T-helper 1 cell treated with Interleukin-12 subunit alpha and Interleukin-12 subunit beta and Interleukin-4 antibody, amounts not matched to agents 30 ng/mL and 1 ng/mL, for 36 hours (primary cell): ENCODE measurements around the gene RBP3. TPM values are rescaled to one million over a fixed set of nuclear protein-coding genes. Genes with fewer than 3 reads are reported as not detected.

ENCODE experiments used
- intact Hi-C: fragments of 100-400 bp; cut with micrococcal nuclease; formaldehyde crosslinking; loops from one replicate; pipeline ENCODE4 v1.15.1; 2024
- total RNA-seq: library from RNA; stranded (reverse); gene quantifications from 2 replicates; pipeline ENCODE4 v1.2.3, GENCODE V29; 2022

RBP3 gene
- total RNA-seq: not detected in 2 replicates

DNA sequence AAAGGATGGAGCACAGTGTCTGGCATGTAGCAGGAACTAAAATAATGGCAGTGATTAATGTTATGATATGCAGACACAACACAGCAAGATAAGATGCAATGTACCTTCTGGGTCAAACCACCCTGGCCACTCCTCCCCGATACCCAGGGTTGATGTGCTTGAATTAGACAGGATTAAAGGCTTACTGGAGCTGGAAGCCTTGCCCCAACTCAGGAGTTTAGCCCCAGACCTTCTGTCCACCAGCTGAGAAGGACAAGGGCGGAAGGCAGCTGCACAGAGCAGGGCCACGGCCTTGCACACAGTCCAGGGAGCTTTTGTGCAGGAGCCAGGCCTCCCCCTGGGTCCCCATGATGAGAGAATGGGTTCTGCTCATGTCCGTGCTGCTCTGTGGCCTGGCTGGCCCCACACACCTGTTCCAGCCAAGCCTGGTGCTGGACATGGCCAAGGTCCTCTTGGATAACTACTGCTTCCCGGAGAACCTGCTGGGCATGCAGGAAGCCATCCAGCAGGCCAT is at the start of gene RBP3:
TSS of gene RBP3 (plus strand) at position 226 of the 514 bp plus-strand sequence. CDS start at position 348, 122 bp downstream.
- intact Hi-C loops: no loop called here

DNA sequence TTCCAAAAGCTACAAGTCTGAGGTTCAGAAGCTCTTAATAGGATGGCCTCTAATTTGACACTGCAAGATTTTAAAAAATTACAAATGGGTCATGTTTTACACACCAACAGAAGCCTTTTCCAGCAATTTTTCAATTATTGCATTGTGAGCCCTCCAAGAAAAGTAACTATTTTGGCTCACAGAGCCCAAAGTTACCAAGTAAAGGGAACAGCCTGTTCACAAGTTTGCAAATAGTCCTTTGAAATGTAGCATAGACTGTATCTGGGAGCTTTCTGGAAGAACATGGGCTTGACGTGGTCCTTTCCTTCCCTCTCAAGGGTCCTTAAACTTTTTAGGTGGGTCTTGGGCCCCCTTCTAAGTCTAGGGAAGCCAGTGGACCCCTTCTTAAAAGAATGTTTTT is 49.4 kb upstream of the RBP3 start:
- intact Hi-C loops: no loop called here

GRCh38 chr10:47299611-47300428 is 48.3 kb upstream of the RBP3 start, which contains the start of gene GDF10:
GDF10 (plus strand) TSS chr10:47300197; CDS start chr10:47300652, 455 bp downstream.
- intact Hi-C loops: no loop called here

DNA sequence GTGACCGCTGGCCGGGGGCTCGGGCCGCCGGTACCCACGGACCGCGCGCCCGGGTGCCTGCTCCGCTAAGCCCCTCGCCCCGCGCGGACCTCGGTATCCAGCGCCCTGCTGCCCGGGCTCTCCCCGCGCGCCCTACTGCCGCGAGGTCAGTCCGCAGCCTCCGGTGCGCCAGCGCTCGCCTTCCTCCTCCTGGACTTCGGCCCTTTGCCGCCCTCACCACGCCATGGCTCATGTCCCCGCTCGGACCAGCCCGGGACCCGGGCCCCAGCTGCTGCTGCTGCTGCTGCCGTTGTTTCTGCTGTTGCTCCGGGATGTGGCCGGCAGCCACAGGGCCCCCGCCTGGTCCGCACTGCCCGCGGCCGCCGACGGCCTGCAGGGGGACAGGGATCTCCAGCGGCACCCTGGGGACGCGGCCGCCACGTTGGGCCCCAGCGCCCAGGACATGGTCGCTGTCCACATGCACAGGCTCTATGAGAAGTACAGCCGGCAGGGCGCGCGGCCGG is 47.7 kb upstream of the RBP3 start:
- intact Hi-C loops: no loop called here

DNA sequence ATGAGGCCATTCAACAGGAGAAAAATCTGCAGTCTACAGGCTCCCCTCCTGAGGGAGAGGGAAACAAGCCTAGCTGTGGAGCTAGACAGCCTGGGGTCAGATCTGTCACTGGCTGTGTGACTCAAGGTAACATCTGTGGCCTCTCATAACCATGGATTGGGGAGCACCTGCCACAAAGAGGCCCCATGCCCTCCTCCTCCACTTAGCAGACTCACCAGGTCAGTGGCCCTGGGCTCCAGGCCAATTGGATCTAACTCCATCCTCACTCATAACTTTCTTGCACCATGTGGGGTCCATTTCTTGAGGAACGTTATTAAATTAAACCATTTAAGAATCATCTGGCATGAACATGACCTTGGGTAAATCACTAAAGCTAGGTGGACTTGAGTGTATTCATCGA is 46.3 kb upstream of the RBP3 start:
- intact Hi-C loops: no loop called here

DNA sequence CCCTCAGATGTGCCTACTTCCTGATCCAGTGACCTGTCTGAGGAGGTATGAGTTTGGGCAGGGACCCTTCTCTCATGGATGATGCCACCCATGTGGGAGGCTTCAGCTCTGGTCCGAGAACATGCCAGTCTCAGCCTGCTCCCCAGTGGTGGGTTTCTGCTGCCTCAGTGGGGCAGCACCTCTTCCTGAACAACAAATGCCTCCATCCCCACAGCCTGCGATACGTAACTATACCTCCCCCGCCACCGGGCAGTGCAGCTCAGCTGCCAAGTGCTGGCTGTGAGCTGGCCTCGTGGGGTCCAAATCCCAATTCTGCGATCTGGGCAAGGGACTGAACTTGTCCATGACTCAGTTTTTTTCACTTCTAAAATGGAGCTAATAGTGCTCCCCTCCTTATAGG is 45.1 kb upstream of the RBP3 start:
- intact Hi-C loops: no loop called here

DNA sequence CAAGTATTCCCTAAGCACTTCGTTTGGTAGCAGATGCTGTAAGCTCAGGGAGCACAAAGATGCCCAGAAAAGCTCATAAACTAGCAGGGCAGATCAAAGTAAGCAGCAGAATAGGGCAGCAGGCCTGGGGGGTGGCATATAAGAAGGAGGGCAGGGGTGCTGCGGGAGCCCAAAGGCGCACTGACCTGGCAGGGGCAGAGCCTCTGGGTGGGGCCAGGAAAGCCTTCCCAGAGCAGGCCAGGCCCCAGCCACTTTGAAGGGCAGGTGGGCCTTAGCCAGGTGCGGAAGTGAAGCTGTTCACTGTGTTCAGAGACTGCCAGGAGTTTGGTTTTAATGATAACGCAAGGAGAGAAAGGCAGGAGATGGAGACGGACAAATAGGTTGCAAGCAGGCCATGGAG is 44.3 kb upstream of the RBP3 start:
- intact Hi-C loops: no loop called here

GRCh38 chr10:47305566-47305965 is 42.6 kb upstream of the RBP3 start:
- intact Hi-C loops: no loop called here

DNA sequence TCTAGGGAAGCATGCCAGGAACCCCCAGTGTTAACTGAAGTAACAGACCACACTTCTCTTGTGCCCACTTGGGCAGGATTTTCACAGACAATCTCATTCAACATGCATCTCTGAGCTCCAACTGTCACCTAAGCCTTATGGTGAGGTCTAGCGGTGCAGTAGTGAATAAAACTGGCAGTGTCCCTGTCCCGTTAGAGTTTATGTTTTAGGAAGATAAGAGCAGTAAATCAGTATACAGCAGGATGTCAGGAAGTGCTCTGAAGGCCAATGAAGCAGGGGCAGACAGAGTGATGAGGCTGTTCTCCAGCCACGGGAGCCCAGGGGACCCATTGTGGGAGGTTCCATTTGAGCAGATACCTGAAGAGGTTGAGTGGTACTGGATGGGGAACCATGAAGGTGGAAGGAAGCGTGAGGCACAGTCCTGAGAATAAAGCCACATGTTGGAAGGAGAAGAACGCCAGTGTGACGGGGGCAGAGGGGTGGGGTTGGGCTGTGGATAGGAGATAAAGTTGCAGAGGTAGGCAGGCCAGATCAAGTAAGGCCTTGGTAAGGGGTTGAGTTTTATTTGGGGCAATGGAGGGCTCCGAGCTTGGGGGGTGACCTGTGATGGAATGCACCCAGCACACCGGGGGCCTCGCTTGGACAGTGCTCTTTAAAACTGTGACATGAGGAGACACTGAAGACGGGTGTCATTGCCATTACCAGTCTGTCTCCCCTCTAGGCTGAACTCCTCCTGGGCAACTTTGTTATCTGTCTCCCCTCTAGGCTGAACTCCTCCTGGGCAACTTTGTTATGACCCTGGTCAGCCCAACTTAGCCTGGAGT is 41.6 kb upstream of the RBP3 start:
- intact Hi-C loops: no loop called here

- intact Hi-C loops: no loop called here
These were observed 40.8 kb upstream of the RBP3 start for GRCh38 chr10:47307381-47307780.

DNA sequence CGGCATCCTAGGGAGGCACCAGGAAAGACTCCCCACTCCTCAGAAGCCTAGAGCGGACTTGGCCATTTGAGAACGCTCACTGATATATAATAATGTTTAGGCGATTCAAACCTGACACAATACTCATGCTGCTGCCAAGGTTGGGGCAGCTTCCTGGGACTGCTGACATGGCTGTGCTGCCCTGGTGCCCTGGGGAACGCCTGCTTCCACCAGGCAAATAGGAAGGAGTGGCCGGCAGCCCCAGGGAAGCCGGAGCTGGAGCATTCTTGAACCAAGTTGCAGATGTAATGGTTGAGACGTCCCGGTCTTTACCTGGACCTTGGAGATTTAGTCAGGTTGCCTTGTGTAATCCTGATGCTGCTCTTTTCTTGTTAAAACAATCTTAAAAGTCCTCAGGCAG is 39.4 kb upstream of the RBP3 start:
- intact Hi-C loops: no loop called here

- intact Hi-C loops: loop anchor here (5.0 kb wide), 1 partner anchor 32 kb away; no protein-coding TSS in a partner anchor
These were observed 38.6 kb upstream of the RBP3 start for GRCh38 chr10:47309408-47310089.

DNA sequence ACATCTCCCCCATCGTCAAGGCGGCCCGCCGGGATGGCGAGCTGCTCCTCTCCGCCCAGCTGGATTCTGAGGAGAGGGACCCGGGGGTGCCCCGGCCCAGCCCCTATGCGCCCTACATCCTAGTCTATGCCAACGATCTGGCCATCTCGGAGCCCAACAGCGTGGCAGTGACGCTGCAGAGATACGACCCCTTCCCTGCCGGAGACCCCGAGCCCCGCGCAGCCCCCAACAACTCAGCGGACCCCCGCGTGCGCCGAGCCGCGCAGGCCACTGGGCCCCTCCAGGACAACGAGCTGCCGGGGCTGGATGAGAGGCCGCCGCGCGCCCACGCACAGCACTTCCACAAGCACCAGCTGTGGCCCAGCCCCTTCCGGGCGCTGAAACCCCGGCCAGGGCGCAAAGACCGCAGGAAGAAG is 38.1 kb upstream of the RBP3 start:
- intact Hi-C loops: loop anchor here (5.0 kb wide), 1 partner anchor 33 kb away; no protein-coding TSS in a partner anchor

DNA sequence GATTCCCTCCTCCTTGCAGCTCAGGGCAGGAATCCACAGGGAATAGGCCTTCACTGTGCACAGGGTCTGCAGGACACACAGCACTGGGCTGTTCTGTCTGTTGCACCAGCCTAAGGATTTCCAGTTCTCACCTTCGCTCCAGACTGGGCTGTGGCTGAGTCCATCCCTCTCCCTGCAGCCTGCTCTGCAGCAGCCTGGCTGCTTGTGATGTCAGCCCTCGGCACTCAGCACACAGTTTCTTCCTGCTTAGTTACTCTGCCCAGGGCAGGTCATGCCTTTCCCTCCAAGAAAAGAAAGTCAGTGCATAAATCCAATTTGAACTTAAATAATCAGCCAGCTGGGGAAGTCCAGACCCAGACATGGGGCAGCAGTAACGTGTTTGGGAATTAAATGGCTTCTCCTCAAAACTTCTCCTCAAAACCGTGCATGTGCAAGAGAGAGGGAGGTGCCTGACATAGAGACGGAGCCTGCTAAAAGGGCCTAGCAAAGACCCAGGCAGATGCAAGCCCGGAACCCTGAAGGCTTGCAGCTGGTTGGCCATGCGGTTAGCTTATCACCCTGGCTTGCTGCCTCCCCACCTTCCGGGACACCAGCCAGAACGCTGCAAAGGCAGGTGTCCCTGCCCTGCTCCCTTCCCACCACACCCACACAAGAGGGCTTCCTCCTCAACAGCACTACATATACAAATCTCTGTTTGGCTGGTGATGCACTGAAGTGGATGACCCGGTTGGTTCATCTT is 36.8 kb upstream of the RBP3 start:
- intact Hi-C loops: loop anchor here (1.0 to 5.0 kb wide), 2 partner anchors 34 to 130 kb away; no protein-coding TSS in a partner anchor

DNA sequence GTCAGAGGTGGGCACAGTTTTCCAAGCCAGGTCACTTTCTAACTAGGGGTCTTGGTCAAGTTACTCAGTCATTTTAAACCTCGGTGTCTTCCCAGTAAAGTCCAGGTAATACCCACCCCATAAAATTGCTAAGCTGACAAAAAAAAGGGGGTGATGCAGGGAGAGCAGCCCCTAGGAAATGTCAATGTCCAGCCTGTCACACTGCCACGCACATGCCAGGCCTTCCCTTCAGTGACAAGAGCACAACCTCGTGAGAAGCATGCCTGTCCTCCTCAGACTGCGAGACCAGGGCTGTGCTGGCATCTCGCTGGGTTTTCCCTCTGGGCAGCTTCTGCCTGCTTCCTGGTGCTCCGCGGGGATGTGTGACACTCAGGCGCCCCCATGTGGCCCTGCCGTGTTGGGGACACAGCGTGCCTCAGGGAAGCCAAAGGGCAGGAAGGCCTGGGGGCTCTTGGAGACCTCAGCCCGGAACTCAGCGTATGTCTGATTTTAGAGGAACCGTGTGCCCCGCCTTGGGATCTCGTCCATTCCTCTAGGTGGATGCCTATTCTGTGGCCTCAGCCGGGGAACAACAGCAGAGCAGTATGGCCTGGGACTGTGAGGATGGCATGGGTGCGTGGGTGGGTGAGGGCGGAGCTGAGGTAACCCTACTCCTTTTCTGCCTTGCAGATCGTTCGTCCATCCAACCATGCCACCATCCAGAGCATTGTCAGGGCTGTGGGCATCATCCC is 36.1 kb upstream of the RBP3 start:
- intact Hi-C loops: loop anchor here (1.0 to 5.0 kb wide), 4 partner anchors 35 to 288 kb away; no protein-coding TSS in a partner anchor

DNA sequence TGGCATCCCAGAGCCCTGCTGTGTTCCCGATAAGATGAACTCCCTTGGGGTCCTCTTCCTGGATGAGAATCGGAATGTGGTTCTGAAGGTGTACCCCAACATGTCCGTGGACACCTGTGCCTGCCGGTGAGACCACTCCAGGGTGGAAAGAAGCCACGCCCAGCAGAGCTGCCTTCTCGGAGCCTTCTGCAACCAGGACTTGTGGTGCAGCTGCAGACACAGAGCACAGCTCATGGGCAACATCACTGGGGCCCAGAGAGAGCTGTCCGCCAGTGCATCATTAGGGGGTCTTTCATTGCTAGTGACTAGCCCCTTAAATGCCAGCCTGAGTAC is 35.5 kb upstream of the RBP3 start:
- intact Hi-C loops: loop anchor here (1.0 to 5.0 kb wide), 3 partner anchors 35 to 288 kb away; no protein-coding TSS in a partner anchor

- intact Hi-C loops: loop anchor here (5.0 kb wide), 1 partner anchor 37 kb away; no protein-coding TSS in a partner anchor
These were observed 33.7 kb upstream of the RBP3 start for GRCh38 chr10:47314416-47314970.

- intact Hi-C loops: no loop called here
These were observed 32.7 kb upstream of the RBP3 start for GRCh38 chr10:47315421-47315820.

DNA sequence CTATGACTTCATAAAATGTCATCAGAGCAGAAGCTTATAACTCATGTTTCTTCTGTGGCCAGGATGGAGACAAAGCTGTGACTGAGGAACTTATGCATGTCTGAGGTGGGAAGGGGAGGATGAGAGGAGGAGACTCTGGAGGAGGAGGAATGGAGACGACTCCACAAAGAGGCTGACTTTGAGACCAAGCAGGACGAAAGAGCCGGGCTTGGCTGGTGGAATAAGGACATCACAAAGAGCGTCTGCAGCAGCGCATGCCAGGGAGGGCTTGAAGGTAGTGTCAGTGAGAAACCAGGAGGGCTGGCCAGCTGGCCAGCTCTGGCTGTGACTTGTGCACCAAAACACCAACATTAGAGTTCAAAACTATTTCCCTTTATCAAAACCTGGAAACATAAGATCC is 32.0 kb upstream of the RBP3 start:
- intact Hi-C loops: no loop called here
